ENCODE results near the gene SLC8A1.

DNA sequence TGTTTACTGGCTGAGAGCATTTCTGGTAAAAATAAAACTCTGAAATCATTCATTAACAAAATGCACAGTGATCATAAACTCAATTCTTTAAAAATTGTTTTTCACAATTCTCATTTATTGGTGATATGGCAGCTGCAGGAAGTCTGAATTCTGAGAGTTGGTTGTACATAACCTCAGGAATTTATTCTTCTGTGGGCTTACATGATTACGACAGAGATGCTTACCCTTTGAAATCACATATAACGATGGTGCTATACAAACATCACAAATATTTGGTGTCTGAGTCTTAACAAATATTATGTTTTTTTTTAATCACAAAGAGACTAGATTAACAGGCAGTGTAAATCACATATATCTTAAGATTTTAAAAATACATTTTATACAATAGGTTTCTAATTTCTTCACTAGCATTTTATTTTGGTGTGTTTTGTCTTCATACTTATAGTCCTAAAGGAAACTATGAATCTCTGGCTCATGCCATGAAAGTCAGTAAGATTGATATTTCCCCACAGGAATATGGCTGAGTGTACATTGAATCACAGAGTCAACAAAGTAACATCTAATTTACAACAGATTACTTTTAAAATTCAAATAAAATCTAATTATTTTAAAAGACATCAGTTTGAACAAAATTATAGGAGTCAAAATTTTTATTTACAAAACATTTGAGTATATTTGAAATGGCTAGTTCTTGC lies 354.1 kb downstream of the SLC8A1 start:
- no peak for TF ChIP-seq CTCF (IDR thresholded peaks at IDR 0.05)
- TF ChIP-seq POLR2A (IDR thresholded peaks at IDR 0.05): no peak
- TF ChIP-seq EP300 (IDR thresholded peaks at IDR 0.05): no peak

All from tibial nerve (tissue), 4 donors.